Measurements from ENCODE around the gene KLK14.

Gene KLK14

GRCh38 chr19:51079481-51080110 lies 3.1 kb downstream of the KLK14 start:
- Histone ChIP-seq H3K9me3 (replicated peaks; ENCODE audit: low read length) (no peaks in the 10 kb centered on the region), H3K4me1 (ENCODE audit: control insufficient read depth, insufficient read depth, low read length) (no peaks in the 10 kb centered on the region)

GRCh38 chr19:51078731-51079130 lies 4.0 kb downstream of the KLK14 start:
- H3K4me2 ChIP-seq (ENCODE audit: low read length) = no peak overlapping the region
- no peaks in the 10 kb centered on the region for H3K27me3 ChIP-seq (ENCODE audit: control insufficient read depth, insufficient read depth, low read length)
- H3K36me3 ChIP-seq (ENCODE audit: insufficient read depth, low read length) = no peaks in the 10 kb centered on the region

More at GRCh38 chr19:51079481-51080110, 3.1 kb downstream of the KLK14 start:
- H3K27me3 ChIP-seq (ENCODE audit: control insufficient read depth, insufficient read depth, low read length) = no peaks in the 10 kb centered on the region
- no peak overlapping the region for H3K4me3 ChIP-seq (ENCODE audit: low read length)
- no peak overlapping the region for H3K4me2 ChIP-seq (ENCODE audit: low read length)
- no peaks in the 10 kb centered on the region for H3K36me3 ChIP-seq (ENCODE audit: insufficient read depth, low read length)
- H3K9ac ChIP-seq (ENCODE audit: low read depth, low read length) = no peak overlapping the region

GRCh38 chr19:51078104-51078503 lies 4.6 kb downstream of the KLK14 start:
- Histone ChIP-seq H3K9me3 (replicated peaks; ENCODE audit: low read length) (no peaks in the 10 kb centered on the region), H3K4me2 (ENCODE audit: low read length) (no peak overlapping the region), H3K9ac (ENCODE audit: low read depth, low read length) (no peak overlapping the region), H3K27me3 (ENCODE audit: control insufficient read depth, insufficient read depth, low read length) (no peaks in the 10 kb centered on the region), H3K36me3 (ENCODE audit: insufficient read depth, low read length) (no peaks in the 10 kb centered on the region), H3K4me3 (ENCODE audit: low read length) (no peak overlapping the region), H3K4me1 (ENCODE audit: control insufficient read depth, insufficient read depth, low read length) (no peaks in the 10 kb centered on the region)

More at GRCh38 chr19:51078731-51079130, 4.0 kb downstream of the KLK14 start:
- Histone ChIP-seq H3K9ac (ENCODE audit: low read depth, low read length) (no peak overlapping the region), H3K9me3 (replicated peaks; ENCODE audit: low read length) (no peaks in the 10 kb centered on the region), H3K4me3 (ENCODE audit: low read length) (no peak overlapping the region), H3K4me1 (ENCODE audit: control insufficient read depth, insufficient read depth, low read length) (no peaks in the 10 kb centered on the region)

GRCh38 chr19:51076631-51077213 lies 6.0 kb downstream of the KLK14 start:
- H3K4me2 ChIP-seq (ENCODE audit: low read length) = no peak overlapping the region
- no peaks in the 10 kb centered on the region for H3K4me1 ChIP-seq (ENCODE audit: control insufficient read depth, insufficient read depth, low read length)

GRCh38 chr19:51075998-51076397 lies 6.7 kb downstream of the KLK14 start:
- Histone ChIP-seq H3K27me3 (ENCODE audit: control insufficient read depth, insufficient read depth, low read length) (no peaks in the 10 kb centered on the region), H3K4me1 (ENCODE audit: control insufficient read depth, insufficient read depth, low read length) (no peaks in the 10 kb centered on the region), H3K9me3 (replicated peaks; ENCODE audit: low read length) (no peaks in the 10 kb centered on the region), H3K4me3 (ENCODE audit: low read length) (no peak overlapping the region), H3K9ac (ENCODE audit: low read depth, low read length) (no peak overlapping the region), H3K4me2 (ENCODE audit: low read length) (no peak overlapping the region), H3K36me3 (ENCODE audit: insufficient read depth, low read length) (no peaks in the 10 kb centered on the region)

More at GRCh38 chr19:51076631-51077213, 6.0 kb downstream of the KLK14 start:
- Histone ChIP-seq H3K9ac (ENCODE audit: low read depth, low read length) (no peak overlapping the region), H3K9me3 (replicated peaks; ENCODE audit: low read length) (no peaks in the 10 kb centered on the region), H3K27me3 (ENCODE audit: control insufficient read depth, insufficient read depth, low read length) (no peaks in the 10 kb centered on the region), H3K36me3 (ENCODE audit: insufficient read depth, low read length) (no peaks in the 10 kb centered on the region), H3K4me3 (ENCODE audit: low read length) (no peak overlapping the region)

GRCh38 chr19:51071095-51071405 lies 11.6 kb downstream of the KLK14 start:
- Histone ChIP-seq H3K4me1 (ENCODE audit: control insufficient read depth, insufficient read depth, low read length) (no peaks in the 10 kb centered on the region), H3K4me3 (ENCODE audit: low read length) (no peak overlapping the region), H3K27me3 (ENCODE audit: control insufficient read depth, insufficient read depth, low read length) (no peaks in the 10 kb centered on the region), H3K9ac (ENCODE audit: low read depth, low read length) (no peak overlapping the region), H3K36me3 (ENCODE audit: insufficient read depth, low read length) (no peaks in the 10 kb centered on the region), H3K4me2 (ENCODE audit: low read length) (no peak overlapping the region), H3K9me3 (replicated peaks; ENCODE audit: low read length) (no peaks in the 10 kb centered on the region)

GRCh38 chr19:51070334-51071094 lies 12.2 kb downstream of the KLK14 start:
- Histone ChIP-seq H3K4me3 (ENCODE audit: low read length) (no peak overlapping the region), H3K9ac (ENCODE audit: low read depth, low read length) (no peak overlapping the region), H3K9me3 (replicated peaks; ENCODE audit: low read length) (no peaks in the 10 kb centered on the region), H3K27me3 (ENCODE audit: control insufficient read depth, insufficient read depth, low read length) (no peaks in the 10 kb centered on the region), H3K4me1 (ENCODE audit: control insufficient read depth, insufficient read depth, low read length) (no peaks in the 10 kb centered on the region), H3K4me2 (ENCODE audit: low read length) (no peak overlapping the region), H3K36me3 (ENCODE audit: insufficient read depth, low read length) (no peaks in the 10 kb centered on the region)

- H3K27me3 ChIP-seq (ENCODE audit: control insufficient read depth, insufficient read depth, low read length) = no peaks in the 10 kb centered on the region
- H3K9me3 ChIP-seq (replicated peaks; ENCODE audit: low read length) = no peaks in the 10 kb centered on the region
- H3K4me3 ChIP-seq (ENCODE audit: low read length) = no peak overlapping the region
- no peak overlapping the region for H3K9ac ChIP-seq (ENCODE audit: low read depth, low read length)
- H3K36me3 ChIP-seq (ENCODE audit: insufficient read depth, low read length) = no peaks in the 10 kb centered on the region
- H3K4me2 ChIP-seq (ENCODE audit: low read length) = no peak overlapping the region
- H3K4me1 ChIP-seq (ENCODE audit: control insufficient read depth, insufficient read depth, low read length) = no peaks in the 10 kb centered on the region
Measured at GRCh38 chr19:51066393-51067186, 16.1 kb downstream of the KLK14 start.

- Histone ChIP-seq H3K9me3 (replicated peaks; ENCODE audit: low read length) (no peaks in the 10 kb centered on the region), H3K4me3 (ENCODE audit: low read length) (no peak overlapping the region), H3K9ac (ENCODE audit: low read depth, low read length) (no peak overlapping the region), H3K4me2 (ENCODE audit: low read length) (no peak overlapping the region), H3K4me1 (ENCODE audit: control insufficient read depth, insufficient read depth, low read length) (no peaks in the 10 kb centered on the region), H3K36me3 (ENCODE audit: insufficient read depth, low read length) (no peaks in the 10 kb centered on the region), H3K27me3 (ENCODE audit: control insufficient read depth, insufficient read depth, low read length) (no peaks in the 10 kb centered on the region)
Measured at GRCh38 chr19:51065221-51065960, 17.3 kb downstream of the KLK14 start.

GRCh38 chr19:51064534-51065220 lies 18.0 kb downstream of the KLK14 start, which contains the start of gene KLK13:
Gene KLK13 (minus strand): TSS chr19:51065092. CDS start chr19:51065067, 25 bp downstream.
- no peaks in the 10 kb centered on the region for H3K9me3 ChIP-seq (replicated peaks; ENCODE audit: low read length)
- no peaks in the 10 kb centered on the region for H3K4me1 ChIP-seq (ENCODE audit: control insufficient read depth, insufficient read depth, low read length)
- H3K4me2 ChIP-seq (ENCODE audit: low read length) = no peak within 1 kb of the TSS
- H3K36me3 ChIP-seq (ENCODE audit: insufficient read depth, low read length) = no peaks in the 10 kb centered on the region
- no peak within 1 kb of the TSS for H3K4me3 ChIP-seq (ENCODE audit: low read length)
- no peak within 1 kb of the TSS for H3K9ac ChIP-seq (ENCODE audit: low read depth, low read length)
- H3K27me3 ChIP-seq (ENCODE audit: control insufficient read depth, insufficient read depth, low read length) = no peaks in the 10 kb centered on the region

Measured in skeletal muscle satellite cell (primary cell).